Inflammatory macrophage (primary cell): ENCODE results near the gene DHRS7B.
"Not testable (repeated sequence)": the region's sequence is repeated elsewhere in the genome, so short reads cannot be mapped to it uniquely, and the experiment has no call there.

ENCODE experiments used
- DNase-seq, 2 donors: peaks; one replicate each; pipeline ENCODE4 v3.0.0-alpha.2; 2020 to 2022

Gene DHRS7B

DNA sequence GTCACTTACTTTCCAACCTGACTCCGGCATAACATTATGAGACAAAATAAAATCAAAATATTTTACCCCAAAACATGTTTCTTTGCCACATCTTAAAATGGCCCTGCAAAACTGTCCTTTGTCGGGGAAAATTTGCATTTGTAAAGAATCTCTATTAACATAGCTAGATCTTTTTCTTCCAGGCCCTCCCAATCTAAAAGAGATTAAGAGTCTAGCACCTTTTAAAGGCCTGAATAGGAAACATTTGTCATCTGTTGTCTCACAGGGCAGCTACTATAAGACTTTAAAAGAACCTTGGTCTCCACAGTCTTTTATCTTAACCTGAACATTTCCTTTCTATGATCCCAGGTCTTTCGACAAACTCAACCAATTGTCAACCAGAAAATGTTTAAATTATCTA, 18.1 kb upstream of the DHRS7B start:
- DNase-seq = no peak

GRCh38 chr17:21113049-21113690, 13.6 kb upstream of the DHRS7B start:
- peak; percentile 76 to 77 for DNase-seq

GRCh38 chr17:21113716-21114115, 13.0 kb upstream of the DHRS7B start:
- peak; percentile 39 to 42 for DNase-seq

- DNase-seq = peak; percentile 38 to 76
Measured at GRCh38 chr17:21114791-21115190, 12.0 kb upstream of the DHRS7B start.

- peak; percentile 48 to 67 for DNase-seq
Measured at GRCh38 chr17:21119247-21119918, 7.4 kb upstream of the DHRS7B start.

GRCh38 chr17:21119919-21120249, 6.9 kb upstream of the DHRS7B start:
- DNase-seq = no peak

- peak in 1 of 2 donors; percentile 8 for DNase-seq
Measured at GRCh38 chr17:21124086-21124485, 2.7 kb upstream of the DHRS7B start.

GRCh38 chr17:21124517-21124916, 2.2 kb upstream of the DHRS7B start:
- not testable (repeated sequence) for DNase-seq

DNA sequence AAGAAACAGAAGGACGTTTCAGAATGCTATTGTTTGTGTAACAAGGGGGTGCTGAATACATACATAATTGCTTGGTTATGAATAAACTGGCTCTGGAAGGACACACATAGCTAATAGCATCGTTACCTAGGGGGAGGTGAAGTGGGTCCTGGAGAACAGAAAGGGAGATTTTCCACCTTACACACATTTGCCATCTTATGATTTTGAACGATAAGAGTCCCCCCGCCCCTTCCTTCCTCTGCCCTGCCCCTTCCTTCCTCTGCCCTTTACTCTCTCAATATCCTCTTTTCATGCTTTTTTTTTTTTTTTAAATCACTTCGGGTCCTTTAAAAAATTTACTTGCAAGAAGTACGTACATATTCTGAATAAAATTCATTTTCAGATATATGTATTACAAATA, 902 bp upstream of the DHRS7B start:
- DNase-seq = peak in 1 of 2 donors; percentile 47

DNA sequence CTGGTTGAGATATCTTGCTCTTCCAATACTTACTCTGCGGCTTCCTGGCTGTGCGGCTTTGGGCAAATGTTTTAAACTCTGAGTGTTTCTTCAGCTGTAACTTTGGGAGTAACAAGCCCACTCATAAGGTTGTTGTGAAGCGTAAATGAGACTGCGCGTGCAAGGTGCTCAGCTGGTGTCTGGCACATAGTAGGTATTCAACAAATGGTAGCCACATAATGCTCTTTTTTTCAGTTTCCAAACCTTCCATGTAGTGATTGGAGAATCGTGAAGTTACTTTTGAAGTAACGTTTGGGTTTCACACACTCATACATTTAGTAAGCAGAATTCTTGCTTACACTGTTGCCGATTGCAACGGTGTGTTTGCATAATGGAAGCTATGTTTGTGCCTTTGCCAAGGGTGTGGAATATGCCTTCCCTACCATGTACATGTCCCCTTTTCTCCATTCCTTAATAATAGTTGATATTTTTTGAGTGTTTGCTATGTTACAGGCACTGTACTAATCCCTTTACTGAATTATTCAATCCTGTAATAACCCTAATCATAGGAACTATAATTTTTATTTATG, 829 bp downstream of the DHRS7B start:
- no peak for DNase-seq

DNA sequence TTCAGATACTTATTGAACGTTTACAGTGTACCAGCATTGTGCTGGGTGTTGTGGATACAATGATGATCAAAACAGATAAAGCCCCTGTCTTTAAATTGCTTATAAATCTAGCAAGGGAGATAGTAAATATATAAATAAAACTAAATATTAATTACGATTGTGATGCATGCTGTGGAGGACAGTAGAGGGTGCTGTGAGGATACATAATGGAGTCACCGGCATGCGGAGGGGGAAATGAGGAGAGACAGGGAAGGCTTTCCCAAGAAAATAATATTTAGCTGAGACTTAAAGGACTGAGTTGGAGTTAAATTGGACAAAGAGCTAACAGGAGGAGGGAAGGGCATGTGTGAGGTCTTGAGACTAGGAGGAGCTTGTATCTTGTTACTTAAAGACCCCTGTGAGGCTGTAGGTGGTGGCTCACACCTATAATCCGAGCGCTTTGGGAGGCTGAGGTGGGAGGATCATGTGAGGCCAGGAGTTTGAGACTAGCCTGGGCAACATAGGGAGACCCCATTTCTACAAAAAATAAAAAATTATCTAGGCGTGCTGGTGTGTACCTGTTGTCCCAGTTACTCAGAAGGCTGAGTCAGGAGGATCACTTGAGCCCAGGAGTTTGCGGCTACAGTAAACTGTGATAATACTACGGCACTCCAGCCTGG, 2.4 kb downstream of the DHRS7B start:
- peak; percentile 34 to 42 for DNase-seq

DNA sequence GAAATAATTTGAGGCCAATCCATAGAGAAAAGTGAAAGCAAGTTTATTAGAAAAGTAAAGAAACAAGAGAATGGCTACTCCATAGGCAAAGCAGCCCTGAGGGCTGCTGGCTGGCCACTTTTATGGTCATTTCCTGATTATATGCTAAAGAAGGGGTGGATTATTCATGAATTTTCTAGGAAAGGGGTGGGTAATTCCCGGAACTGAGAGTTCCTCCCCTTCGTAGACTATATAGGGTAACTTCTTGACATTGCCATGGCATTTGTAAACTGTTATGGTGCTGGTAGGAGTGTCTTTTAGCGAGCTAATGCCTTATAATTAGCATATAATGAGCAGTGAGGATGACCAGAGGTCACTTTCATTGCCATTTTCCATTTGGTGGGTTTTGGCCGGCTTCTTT, 4.4 kb downstream of the DHRS7B start:
- DNase-seq = peak; percentile 37 to 84

- peak; percentile 48 to 64 for DNase-seq
Measured at GRCh38 chr17:21132428-21132827, 5.7 kb downstream of the DHRS7B start.

DNA sequence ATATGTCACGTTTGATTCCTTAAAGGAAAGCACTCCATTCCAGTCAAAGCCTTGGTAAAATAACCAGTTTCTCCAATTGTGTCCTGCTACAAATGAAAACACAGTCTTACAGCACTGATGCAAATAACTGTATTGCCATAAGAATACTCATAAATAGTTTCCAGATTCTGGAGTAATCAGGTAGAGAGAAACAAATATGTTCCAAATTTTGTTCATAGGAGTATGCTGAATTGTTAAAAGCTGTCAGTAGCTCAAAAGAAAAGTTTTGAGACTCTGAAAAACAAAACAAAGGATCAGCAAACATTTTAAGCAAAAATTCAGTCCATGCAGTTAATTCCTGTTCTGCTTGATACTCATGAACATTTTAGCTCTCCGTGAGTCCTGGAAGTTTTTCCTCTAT, 7.8 kb downstream of the DHRS7B start:
- no peak for DNase-seq

- peak in 1 of 2 donors; percentile 15 for DNase-seq
Measured at GRCh38 chr17:21140911-21141310, 14.1 kb downstream of the DHRS7B start.

DNA sequence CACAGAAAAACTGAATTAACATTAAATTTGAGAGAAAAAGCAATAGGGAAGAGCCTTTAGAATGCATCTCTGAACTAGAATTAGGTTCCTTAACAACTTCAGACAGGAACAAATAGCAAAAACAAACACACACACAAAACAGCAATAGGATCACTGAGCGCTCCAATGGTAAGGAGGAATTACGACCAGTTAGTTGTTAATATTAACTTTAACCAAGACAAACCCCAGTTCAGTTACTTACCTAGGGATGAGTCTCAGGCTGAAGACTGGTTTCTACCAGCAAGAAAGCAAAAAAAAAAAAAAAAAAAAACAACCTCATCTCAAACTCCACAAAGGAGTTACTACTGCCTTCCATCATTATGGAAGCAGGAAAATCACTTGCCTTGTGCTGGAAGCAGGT, 14.6 kb downstream of the DHRS7B start:
- no peak for DNase-seq

DNA sequence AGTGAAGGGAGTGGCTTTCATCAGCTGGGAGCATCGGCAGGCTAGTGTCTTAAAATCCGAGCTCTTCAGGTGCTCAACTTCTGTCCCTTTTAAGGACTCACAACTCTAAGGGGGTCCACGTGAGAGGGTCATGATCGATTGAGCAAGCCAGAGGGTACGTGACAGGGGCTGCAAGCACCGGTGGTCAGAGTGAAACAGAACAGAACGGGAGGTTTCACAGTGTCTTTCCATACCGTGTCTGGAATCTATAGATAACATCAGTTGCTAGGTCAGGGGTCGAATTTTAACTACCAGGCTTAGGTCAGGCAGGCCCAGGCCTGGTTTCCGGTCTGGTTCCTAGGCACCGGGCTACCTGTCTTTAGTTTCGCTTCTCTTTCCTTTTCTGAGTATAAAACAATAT, 15.3 kb downstream of the DHRS7B start:
- not testable (repeated sequence) for DNase-seq

DNA sequence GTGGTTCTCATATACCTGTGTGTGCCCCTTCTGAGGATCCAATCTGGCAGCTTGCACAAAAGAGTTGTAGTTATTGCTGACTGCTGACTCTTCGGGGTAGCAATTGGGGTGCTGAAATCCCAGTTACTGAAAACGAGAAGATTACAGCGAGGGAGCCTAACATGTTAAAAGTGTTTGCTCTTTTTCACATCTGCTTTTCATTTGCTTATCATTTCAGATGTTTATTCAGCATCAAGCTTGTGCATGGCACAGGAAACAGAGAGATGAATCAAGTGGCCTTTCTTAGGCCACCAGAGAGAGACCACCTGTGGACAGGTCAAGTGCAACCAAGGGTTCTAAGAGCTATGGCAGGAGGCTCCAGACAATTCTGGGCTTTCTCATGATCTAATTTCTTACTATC, 16.9 kb downstream of the DHRS7B start:
- DNase-seq = no peak

- not testable (repeated sequence) for DNase-seq
Measured at GRCh38 chr17:21144299-21144698, 17.5 kb downstream of the DHRS7B start.

DNA sequence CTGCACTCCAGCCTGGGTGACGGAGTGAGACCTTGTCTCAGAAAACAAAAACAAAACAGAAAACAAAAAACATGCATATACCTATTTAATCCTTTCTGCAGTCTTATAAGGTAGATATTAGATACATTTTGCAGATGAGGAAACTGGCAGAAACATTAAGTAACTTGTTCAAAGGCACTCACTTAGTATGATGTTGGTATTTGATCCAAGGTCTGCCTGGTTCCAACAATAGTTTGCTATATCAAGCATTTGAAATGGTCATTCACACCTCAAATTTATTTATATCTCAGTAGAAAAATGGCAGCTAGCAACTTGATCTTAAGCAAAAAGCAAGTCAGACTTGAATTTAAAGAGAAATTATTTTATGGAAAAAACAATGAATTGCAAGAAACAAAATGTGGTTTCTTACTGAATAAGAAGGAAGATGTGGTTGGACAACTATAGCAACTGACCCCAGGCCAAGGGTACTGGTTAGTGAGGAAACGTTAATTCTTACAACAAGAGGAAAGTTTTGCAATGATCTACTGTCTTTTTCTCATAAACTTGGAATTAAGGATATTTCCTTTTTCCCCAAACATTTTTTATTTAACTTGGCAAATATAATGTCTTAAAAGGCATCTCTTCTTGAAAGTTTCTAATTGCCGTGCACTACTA, 19.7 kb downstream of the DHRS7B start:
- peak; percentile 65 to 84 for DNase-seq

DNA sequence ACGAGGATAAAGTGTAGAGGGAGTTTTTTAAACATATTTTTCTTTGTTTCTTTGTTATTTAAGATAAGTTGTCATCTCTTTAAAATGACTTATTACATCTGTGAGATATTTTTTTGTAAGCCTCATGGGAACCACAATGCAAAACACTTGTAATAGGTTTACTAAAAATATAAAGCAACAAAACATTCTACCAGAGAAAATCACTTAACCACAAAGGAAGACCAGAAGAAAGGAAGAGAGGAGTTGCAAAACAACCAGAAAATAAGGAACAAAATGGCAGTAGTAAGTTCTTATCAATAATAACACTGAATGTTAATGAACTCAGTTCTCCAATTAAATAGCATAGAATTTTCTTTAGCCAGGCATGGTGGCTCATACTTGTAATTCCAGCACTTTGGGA, 22.9 kb downstream of the DHRS7B start:
- DNase-seq = peak in 1 of 2 donors; percentile 46

DNA sequence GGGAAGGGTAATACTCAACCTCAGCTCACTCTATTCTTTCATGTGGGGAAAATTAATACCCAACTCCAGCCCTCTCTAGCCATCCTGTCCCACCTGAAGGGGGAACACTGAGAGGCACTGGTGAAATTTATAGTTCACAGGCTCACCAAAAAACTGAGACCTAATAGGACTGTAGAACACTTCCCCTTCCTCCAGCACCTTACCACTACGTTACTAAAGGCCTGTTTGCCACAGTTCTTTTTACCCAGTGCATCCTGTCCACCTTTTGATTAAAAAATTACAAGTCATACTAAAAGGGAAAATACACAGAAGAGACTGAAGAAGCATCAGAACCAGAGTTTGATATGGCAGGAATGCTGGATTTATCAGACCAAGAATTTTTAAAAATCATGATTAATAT, 26.0 kb downstream of the DHRS7B start:
- DNase-seq = no peak
